ENCODE measurements around the gene BNC2.

The BNC2 gene

GRCh38 chr9:16527573-16527972 lies 342.9 kb downstream of the BNC2 start:
- TF ChIP-seq REST (IDR thresholded peaks at IDR 0.05; ENCODE audit: low read depth) (no peak), TCF12 (IDR thresholded peaks at IDR 0.05; ENCODE audit: low read depth) (no peak), RAD21 (IDR thresholded peaks at IDR 0.05; ENCODE audit: low read depth) (no peak), YY1 (IDR thresholded peaks at IDR 0.05; ENCODE audit: low read depth) (no peak), TEAD4 (IDR thresholded peaks at IDR 0.05) (no peak), CEBPB (IDR thresholded peaks at IDR 0.05) (no peak), USF1 (IDR thresholded peaks at IDR 0.05) (no peak), MAX (IDR thresholded peaks at IDR 0.05) (no peak), EGR1 (IDR thresholded peaks at IDR 0.05) (no peak), FOXM1 (IDR thresholded peaks at IDR 0.05; ENCODE audit: borderline replicate concordance, low read depth) (no peak), NFIC (IDR thresholded peaks at IDR 0.05) (no peak), CREB1 (IDR thresholded peaks at IDR 0.05; ENCODE audit: low read depth) (no peak), TAF1 (IDR thresholded peaks at IDR 0.05; ENCODE audit: low read depth) (no peak)

- TF ChIP-seq NFIC (IDR thresholded peaks at IDR 0.05) (no peak), REST (IDR thresholded peaks at IDR 0.05; ENCODE audit: low read depth) (no peak), YY1 (IDR thresholded peaks at IDR 0.05; ENCODE audit: low read depth) (no peak), EP300 (IDR thresholded peaks at IDR 0.05; ENCODE audit: borderline replicate concordance) (no peak)
These were observed 344.1 kb downstream of the BNC2 start for GRCh38 chr9:16526380-16526779.

GRCh38 chr9:16524823-16525222 lies 345.6 kb downstream of the BNC2 start:
- TF ChIP-seq EGR1 (IDR thresholded peaks at IDR 0.05) (no peak), ZBTB7A (IDR thresholded peaks at IDR 0.05; ENCODE audit: low read depth) (no peak), CEBPB (IDR thresholded peaks at IDR 0.05) (no peak), RAD21 (IDR thresholded peaks at IDR 0.05; ENCODE audit: low read depth) (no peak), NFIC (IDR thresholded peaks at IDR 0.05) (no peak), USF1 (IDR thresholded peaks at IDR 0.05) (no peak), REST (IDR thresholded peaks at IDR 0.05; ENCODE audit: low read depth) (no peak), EP300 (IDR thresholded peaks at IDR 0.05; ENCODE audit: borderline replicate concordance) (no peak), YY1 (IDR thresholded peaks at IDR 0.05; ENCODE audit: low read depth) (no peak), TCF12 (IDR thresholded peaks at IDR 0.05; ENCODE audit: low read depth) (no peak), TEAD4 (IDR thresholded peaks at IDR 0.05) (no peak)

GRCh38 chr9:16524078-16524477 lies 346.4 kb downstream of the BNC2 start:
- TF ChIP-seq CEBPB (IDR thresholded peaks at IDR 0.05) (no peak), TAF1 (IDR thresholded peaks at IDR 0.05; ENCODE audit: low read depth) (no peak), YY1 (IDR thresholded peaks at IDR 0.05; ENCODE audit: low read depth) (no peak), EP300 (IDR thresholded peaks at IDR 0.05; ENCODE audit: borderline replicate concordance) (no peak), MAX (IDR thresholded peaks at IDR 0.05) (no peak), RAD21 (IDR thresholded peaks at IDR 0.05; ENCODE audit: low read depth) (no peak)

GRCh38 chr9:16521868-16522411 lies 348.5 kb downstream of the BNC2 start:
- TF ChIP-seq YY1 (IDR thresholded peaks at IDR 0.05; ENCODE audit: low read depth) (no peak), EGR1 (IDR thresholded peaks at IDR 0.05) (no peak), REST (IDR thresholded peaks at IDR 0.05; ENCODE audit: low read depth) (no peak), USF1 (IDR thresholded peaks at IDR 0.05) (no peak), CEBPB (IDR thresholded peaks at IDR 0.05) (no peak), TCF12 (IDR thresholded peaks at IDR 0.05; ENCODE audit: low read depth) (no peak), CREB1 (IDR thresholded peaks at IDR 0.05; ENCODE audit: low read depth) (no peak), FOXM1 (IDR thresholded peaks at IDR 0.05; ENCODE audit: borderline replicate concordance, low read depth) (no peak), TAF1 (IDR thresholded peaks at IDR 0.05; ENCODE audit: low read depth) (no peak), RAD21 (IDR thresholded peaks at IDR 0.05; ENCODE audit: low read depth) (no peak), EP300 (IDR thresholded peaks at IDR 0.05; ENCODE audit: borderline replicate concordance) (no peak), ZBTB7A (IDR thresholded peaks at IDR 0.05; ENCODE audit: low read depth) (no peak), MAX (IDR thresholded peaks at IDR 0.05) (no peak), NFIC (IDR thresholded peaks at IDR 0.05) (no peak), TEAD4 (IDR thresholded peaks at IDR 0.05) (no peak)

All from Ishikawa (cell line).